B cell (primary cell): ENCODE measurements around the gene ANKS1A. TPM values are rescaled to one million over a fixed set of nuclear protein-coding genes. Genes with fewer than 3 reads are reported as not detected.

Experiments
- ATAC-seq: fragments of 200-7000 bp; cut with Tn5 transposase; one replicate; pipeline ENCODE4 v1.10.0; 2021; ENCODE audit warnings: low read depth, mild to moderate bottlenecking, moderate number of reproducible peaks, moderate library complexity
- CTCF ChIA-PET: fragments of 350-600 bp; sonication (Branson Sonifier 250); formaldehyde crosslinking; loops from one replicate; lab custom pipeline; 2021; ENCODE audit warnings: antibody characterized with exemption, inconsistent platforms; lab: Charles Lee
- POLR2A ChIA-PET: fragments of 350-600 bp; sonication (Branson Sonifier 250); formaldehyde crosslinking; loops from one replicate; lab custom pipeline; 2021; ENCODE audit warnings: antibody characterized with exemption; lab: Charles Lee
- DNase-seq: peaks from one replicate; pipeline ENCODE4 v3.0.0; 2013
- H2AFZ ChIP-seq: 2 replicates; pipeline ENCODE4 v1.6.1; 2012; ENCODE audit warnings: mild to moderate bottlenecking, low read depth, low read length; ENCODE audit not compliant: insufficient read depth, poor library complexity, severe bottlenecking
- H3K27ac ChIP-seq, 2 donors: 1 replicate in 1 of 2; 2 replicates in 1 of 2; pipeline ENCODE4 v1.5.1; 2012 to 2013; ENCODE audit warnings: low read length in 2 of 2, mild to moderate bottlenecking in 2 of 2, moderate library complexity in 1 of 2
- H3K27me3 ChIP-seq, 4 experiments: fragments of 200-600 bp in 1 of 4; sonication (generic) in 1 of 4; replicated peaks in 1 of 4; 1 replicate in 2 of 4; 2 replicates in 2 of 4; pipeline versions ENCODE4 v1.6.1 to v1.7.0; 2013 to 2016; ENCODE audit warnings: low read length in 3 of 4, mild to moderate bottlenecking in 2 of 4, mixed read lengths in 1 of 4, moderate library complexity in 1 of 4; ENCODE audit not compliant: insufficient read depth in 4 of 4, control insufficient read depth in 3 of 4; ENCODE audit errors: control extremely low read depth in 1 of 4
- H3K36me3 ChIP-seq, 2 experiments: replicated peaks in 1 of 2; 1 replicate in 1 of 2; 2 replicates in 1 of 2; pipeline versions ENCODE4 v1.6.1 to v1.7.1; 2013; ENCODE audit warnings: low read length in 1 of 2; ENCODE audit not compliant: insufficient read depth in 2 of 2, control insufficient read depth in 1 of 2; ENCODE audit errors: control extremely low read depth in 1 of 2, extremely low read depth in 1 of 2
- H3K4me1 ChIP-seq, 2 donors: fragments of 200-600 bp in 1 of 2; sonication (generic) in 1 of 2; 1 replicate in 1 of 2; 2 replicates in 1 of 2; pipeline versions ENCODE4 v1.5.1 to v1.6.1; 2013 to 2017; ENCODE audit warnings: low read length in 2 of 2; ENCODE audit not compliant: control insufficient read depth in 2 of 2, insufficient read depth in 2 of 2
- H3K4me2 ChIP-seq: replicated peaks from 2 replicates; pipeline ENCODE3; 2012; ENCODE audit warnings: mild to moderate bottlenecking, low read depth, low read length; ENCODE audit not compliant: poor library complexity, severe bottlenecking
- H3K4me3 ChIP-seq, 5 experiments: fragments of 200-600 bp in 1 of 5; sonication (generic) in 1 of 5; 1 replicate in 3 of 5; 2 replicates in 2 of 5; pipeline versions ENCODE4 v1.5.1 to v1.7.0; 2011 to 2016; ENCODE audit warnings: low read length in 4 of 5, mild to moderate bottlenecking in 4 of 5, low read depth in 2 of 5, control low read depth in 1 of 5, moderate library complexity in 1 of 5; ENCODE audit not compliant: insufficient read depth in 1 of 5; ENCODE audit errors: control extremely low read depth in 1 of 5, extremely low read depth in 1 of 5
- H3K79me2 ChIP-seq: fragments of 200-600 bp; sonication (generic); one replicate; pipeline ENCODE4 v1.6.0; 2016; ENCODE audit warnings: low read length; ENCODE audit not compliant: control insufficient read depth, insufficient read depth
- H3K9ac ChIP-seq: fragments of 200-600 bp; sonication (generic); 2 replicates; pipeline ENCODE4 v1.6.1; 2017; ENCODE audit warnings: mild to moderate bottlenecking, low read length, moderate library complexity
- H3K9me3 ChIP-seq, 3 donors: one replicate each; pipeline versions ENCODE4 v1.6.1 to v1.7.1; 2013; ENCODE audit warnings: low read length in 2 of 3; ENCODE audit not compliant: control insufficient read depth in 2 of 3, insufficient read depth in 1 of 3; ENCODE audit errors: control extremely low read depth in 1 of 3
- H4K20me1 ChIP-seq: 2 replicates; pipeline ENCODE4 v1.6.0; 2012; ENCODE audit warnings: mild to moderate bottlenecking, low read length; ENCODE audit not compliant: insufficient read depth, control insufficient read depth, poor library complexity, severe bottlenecking
- H3K27ac Mint-ChIP-seq: one replicate; pipeline ENCODE4 v1.8.0; 2021; ENCODE audit warnings: mixed read lengths
- H3K27me3 Mint-ChIP-seq: one replicate; pipeline ENCODE4 v1.8.0; 2021; ENCODE audit warnings: mixed read lengths
- H3K4me1 Mint-ChIP-seq: one replicate; pipeline ENCODE4 v1.8.0; 2021; ENCODE audit warnings: mixed read lengths
- H3K4me3 Mint-ChIP-seq: one replicate; pipeline ENCODE4 v1.8.0; 2021; ENCODE audit warnings: mixed read lengths
- H3K9me3 Mint-ChIP-seq: one replicate; pipeline ENCODE4 v1.8.0; 2022; ENCODE audit warnings: mixed read lengths; ENCODE audit not compliant: insufficient read depth
- CTCF ChIP-seq: fragments of 200-600 bp; IDR thresholded peaks from one replicate; pipeline ENCODE4 v1.8.0; 2022; ENCODE audit warnings: antibody characterized with exemption, mild to moderate bottlenecking
- EZH2 ChIP-seq: IDR thresholded peaks from 2 replicates; pipeline ENCODE4 v1.6.1; 2012; ENCODE audit warnings: borderline replicate concordance, low read depth, mild to moderate bottlenecking, moderate library complexity, low read length; ENCODE audit not compliant: insufficient read depth, poor library complexity, severe bottlenecking
- WGBS: methylation state at CpG from one replicate; pipeline ENCODE4 v1.1.5; 2013; ENCODE audit warnings: missing lambda C conversion rate; ENCODE audit not compliant: insufficient coverage; 5-methylcytosine and 5-hydroxymethylcytosine counted together
- intact Hi-C: fragments of 100-400 bp; cut with micrococcal nuclease; formaldehyde crosslinking; loops from one replicate; pipeline ENCODE4 v1.10.0; 2022
- polyA plus RNA-seq: library from polyadenylated mRNA; depleted of rRNA; stranded (reverse); fragments of >200 nt; gene quantifications from 2 replicates; pipeline ENCODE4 v1.2.3, GENCODE V29; 2012
- total RNA-seq, 2 donors: library from RNA; stranded (reverse); fragments of 120-200 nt in 1 of 2; gene quantifications; 1 replicate in 1 of 2; 2 replicates in 1 of 2; pipeline versions ENCODE4 v1.2.3 to v1.2.4, GENCODE V29; 2013 to 2022

Gene ANKS1A
- total and polyA plus RNA-seq, 2 donors (not counting 1 experiment from before 2014, with no cell fraction given), result 3.4 to 19.7 TPM

GRCh38 chr6:34901930-34902329 lies 12.9 kb downstream of the ANKS1A start:
- no peaks in the 10 kb centered on the region for H3K4me1 ChIP-seq
- no peak for DNase-seq
- H3K4me3 ChIP-seq, result no peak overlapping the region
- Mint-ChIP-seq H3K27me3 (no peaks in the 10 kb centered on the region), H3K4me1 (no peaks in the 10 kb centered on the region), H3K27ac (no peak overlapping the region), H3K9me3 (no peaks in the 10 kb centered on the region), H3K4me3 (no peak overlapping the region)
- no peak overlapping the region for H3K27ac ChIP-seq
- no peak overlapping the region for H3K4me2 ChIP-seq
- H3K9ac ChIP-seq, result no peak overlapping the region
- H3K27me3 ChIP-seq, result no peaks in the 10 kb centered on the region
- no peak for TF ChIP-seq EZH2
- no peak for TF ChIP-seq CTCF
- ChIA-PET POLR2A (no interaction called here), CTCF (no interaction called here)
- peaks cover 4% of the 10 kb centered on the region for H4K20me1 ChIP-seq
- peaks cover 58% of the 10 kb centered on the region for H3K79me2 ChIP-seq
- H3K36me3 ChIP-seq, result no peaks in the 10 kb centered on the region
- no CpG with 5 or more reads among the region's 5 CpGs for WGBS
- no peak for ATAC-seq
- intact Hi-C loops, result no loop called here
- H3K9me3 ChIP-seq, result no peaks in the 10 kb centered on the region
- H2AFZ ChIP-seq, result no peak overlapping the region

- H3K27me3 ChIP-seq, result no peaks in the 10 kb centered on the region
- Mint-ChIP-seq H3K9me3 (no peaks in the 10 kb centered on the region), H3K4me1 (peaks cover 2% of the 10 kb centered on the region), H3K4me3 (no peak overlapping the region), H3K27ac (no peak overlapping the region), H3K27me3 (no peaks in the 10 kb centered on the region)
- DNase-seq, result no peak
- H2AFZ ChIP-seq, result no peak overlapping the region
- H3K9me3 ChIP-seq, result no peaks in the 10 kb centered on the region
- WGBS, result 100% methylated on average over 4 of the region's 5 CpGs
- no peaks in the 10 kb centered on the region for H3K36me3 ChIP-seq
- no peak for TF ChIP-seq CTCF
- no peak for TF ChIP-seq EZH2
- H3K27ac ChIP-seq, result no peak overlapping the region
- H3K4me1 ChIP-seq, result no peaks in the 10 kb centered on the region
- no peak overlapping the region for H3K4me2 ChIP-seq
- H4K20me1 ChIP-seq, result peaks cover 11% of the 10 kb centered on the region
- intact Hi-C loops, result no loop called here
- no peak overlapping the region for H3K4me3 ChIP-seq
- ATAC-seq, result no peak
- peaks cover 59% of the 10 kb centered on the region for H3K79me2 ChIP-seq
- no peak overlapping the region for H3K9ac ChIP-seq
- CTCF ChIA-PET, result no interaction called here
- POLR2A ChIA-PET, result no interaction called here
Measured at GRCh38 chr6:34904990-34905613, 16.0 kb downstream of the ANKS1A start.
